Activated CD4-positive, alpha-beta T cell treated with anti-CD3 and anti-CD28 coated beads, Interleukin-2, Interleukin-4, amounts not matched to agents 100 ng/mL and 50 ng/mL, durations not matched to agents 16 hours and 8 hours (primary cell): ENCODE data around the gene CAPG.

Experiments
- DNase-seq: peaks from one replicate; pipeline ENCODE4 v3.0.0-alpha.2; 2020; ENCODE audit warnings: low spot score

Gene CAPG

DNA sequence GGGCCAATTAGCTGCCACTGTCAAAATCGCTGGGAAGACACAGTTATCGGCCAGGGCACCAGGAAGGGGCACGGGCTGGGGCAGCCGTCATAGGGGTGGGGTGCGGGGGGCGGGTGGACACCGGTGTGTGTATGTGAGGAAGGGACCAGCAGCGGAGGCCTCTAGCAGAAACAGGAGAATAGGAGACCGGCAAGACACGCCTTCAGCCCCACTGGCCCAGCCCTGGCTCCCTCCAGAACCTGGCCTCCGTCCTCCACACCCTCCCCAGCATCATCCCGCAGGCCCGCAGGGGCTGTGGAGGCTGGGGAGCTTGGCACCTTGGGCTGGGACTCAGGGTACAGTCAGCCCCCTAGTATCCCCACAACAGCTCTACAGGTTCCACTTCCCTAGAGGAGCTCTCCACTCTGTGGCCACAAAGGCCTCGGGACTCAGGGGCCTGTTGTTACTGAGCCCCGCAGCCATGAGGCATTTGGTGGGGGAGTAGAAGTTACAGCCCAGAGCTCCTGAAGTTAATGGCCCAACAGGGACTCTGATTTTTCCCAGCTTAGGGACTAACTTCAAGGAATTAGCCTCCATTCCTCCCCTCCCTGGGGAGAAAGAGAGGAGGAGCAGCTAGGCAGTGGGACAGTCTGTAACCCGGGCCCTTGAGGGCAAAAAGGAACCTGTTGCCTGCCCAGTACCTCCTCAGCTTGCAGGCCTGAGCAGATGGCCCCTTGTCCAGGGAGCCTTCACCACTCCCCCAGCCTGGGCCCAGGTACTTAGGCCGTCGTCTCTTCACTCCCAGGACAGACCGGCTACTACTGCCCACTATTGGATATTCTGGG is 28.2 kb upstream of the CAPG start:
- DNase-seq: no peak

DNA sequence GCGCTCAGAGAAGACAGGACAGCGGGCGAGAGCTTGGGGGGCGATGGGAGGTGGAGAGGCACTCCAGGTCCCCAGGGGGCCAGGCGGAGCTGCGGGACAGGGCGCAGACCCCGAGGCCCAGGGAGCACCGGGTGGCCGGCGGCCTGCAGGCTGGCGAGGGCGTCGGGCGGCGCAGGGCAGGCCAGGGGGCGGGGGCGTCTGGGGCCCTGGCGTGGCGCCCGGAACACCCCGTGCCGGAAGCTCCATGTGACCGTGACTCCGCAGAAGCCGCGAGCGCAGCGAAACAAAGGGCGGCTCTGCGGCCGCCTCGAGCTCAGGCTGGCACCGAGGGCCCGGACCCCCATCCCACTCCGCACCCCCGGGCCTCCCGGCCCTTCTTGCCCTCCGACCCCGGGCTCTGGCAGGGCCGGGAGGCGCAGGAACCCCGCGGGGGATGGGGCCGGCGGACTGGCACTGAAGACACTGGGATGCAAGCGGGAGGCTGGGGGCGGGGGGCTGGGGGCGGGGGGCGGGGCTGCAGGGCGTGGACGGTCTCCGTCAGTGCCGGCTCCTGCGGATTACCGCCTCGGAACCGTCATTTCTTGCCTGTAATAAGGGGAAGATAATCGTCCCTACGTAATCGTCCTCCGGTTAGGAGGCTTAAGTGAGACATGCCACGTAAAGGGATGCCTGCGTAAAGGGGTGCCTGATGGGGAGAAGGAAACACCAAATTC is 27.5 kb upstream of the CAPG start:
- peak; percentile 82 for DNase-seq

GRCh38 chr2:85436836-85437487 is 26.8 kb upstream of the CAPG start:
- DNase-seq: no peak

- DNase-seq: no peak
Measured at GRCh38 chr2:85435981-85436835, 26.0 kb upstream of the CAPG start.

- DNase-seq: no peak
Measured at GRCh38 chr2:85435220-85435958, 25.2 kb upstream of the CAPG start.

DNA sequence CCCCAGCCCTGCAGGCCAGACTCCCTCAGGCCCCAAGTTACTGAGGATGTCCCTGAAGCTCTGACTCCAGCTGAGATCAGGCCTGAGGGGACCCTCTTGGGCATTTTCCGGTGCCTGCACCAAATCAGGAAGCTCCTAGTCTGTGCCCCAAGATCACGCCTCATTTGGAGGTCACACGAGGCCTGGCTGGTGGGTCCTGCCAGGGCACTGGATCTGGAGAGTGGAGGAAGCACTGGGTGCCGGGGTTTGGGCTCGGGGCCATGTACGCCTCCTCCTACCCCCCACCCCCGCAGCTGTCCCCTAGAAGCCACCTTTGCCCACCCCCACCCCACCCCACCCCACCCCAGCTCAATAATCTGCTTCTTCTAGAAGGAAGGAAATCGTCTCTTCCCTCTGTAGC is 24.5 kb upstream of the CAPG start:
- DNase-seq: no peak

DNA sequence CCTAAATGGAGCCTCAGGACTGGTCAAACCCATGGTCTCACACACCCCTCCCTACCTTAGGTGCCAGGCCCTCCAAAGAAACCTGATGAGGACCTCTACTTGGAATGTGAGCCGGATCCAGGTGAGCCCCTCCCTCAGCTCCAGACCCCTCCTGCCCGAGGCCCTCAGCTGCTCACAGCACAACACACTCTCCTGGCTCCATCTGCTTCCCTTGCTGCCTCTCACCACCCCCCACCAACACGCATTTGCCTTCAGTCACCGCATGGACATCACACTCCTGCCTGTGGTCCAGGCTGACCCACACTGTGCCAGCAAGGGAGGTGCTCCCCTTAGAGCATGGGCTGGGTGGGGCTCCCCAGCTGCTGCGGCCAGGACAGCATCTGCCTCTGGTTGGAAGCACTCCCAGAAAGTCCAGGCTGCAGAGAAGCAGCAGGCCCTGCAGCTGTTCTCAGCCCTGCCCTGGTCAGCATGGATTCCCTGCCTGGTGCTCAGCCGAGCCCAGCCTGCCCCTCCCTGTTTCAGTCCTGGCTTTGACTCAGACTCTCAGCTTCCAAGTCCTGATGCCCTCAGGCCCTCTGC is 23.4 kb upstream of the CAPG start:
- DNase-seq: no peak

DNA sequence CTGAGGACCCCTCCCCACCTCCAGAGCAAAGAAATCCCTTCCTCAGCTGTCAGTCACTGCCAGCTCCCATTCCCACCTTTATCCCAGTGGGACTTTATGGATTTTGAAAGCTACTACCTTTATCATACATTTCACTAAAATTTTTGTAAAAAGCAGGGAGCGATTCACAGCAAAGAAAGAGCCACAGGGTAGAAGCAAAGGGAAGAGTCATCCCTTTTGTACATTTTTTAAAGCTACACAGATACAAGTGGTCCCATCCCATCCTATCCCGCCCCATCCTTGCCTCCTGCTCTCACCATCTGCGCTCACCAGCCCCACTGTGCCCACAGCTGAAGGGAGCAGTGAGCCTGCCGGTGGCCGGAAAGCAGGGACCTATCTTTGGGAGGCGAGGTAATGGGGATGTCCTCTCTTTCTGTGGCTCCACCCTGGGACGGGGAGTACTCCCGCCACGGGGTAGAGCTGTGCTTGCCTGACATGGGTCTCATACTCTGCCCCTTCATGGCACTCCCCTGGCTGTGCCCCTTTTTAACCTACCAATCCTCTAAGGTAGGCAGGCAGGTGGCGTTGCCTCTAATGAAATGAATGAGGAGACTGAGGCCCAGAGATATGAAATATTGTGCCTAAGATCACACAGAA is 21.5 kb upstream of the CAPG start:
- no peak for DNase-seq

DNA sequence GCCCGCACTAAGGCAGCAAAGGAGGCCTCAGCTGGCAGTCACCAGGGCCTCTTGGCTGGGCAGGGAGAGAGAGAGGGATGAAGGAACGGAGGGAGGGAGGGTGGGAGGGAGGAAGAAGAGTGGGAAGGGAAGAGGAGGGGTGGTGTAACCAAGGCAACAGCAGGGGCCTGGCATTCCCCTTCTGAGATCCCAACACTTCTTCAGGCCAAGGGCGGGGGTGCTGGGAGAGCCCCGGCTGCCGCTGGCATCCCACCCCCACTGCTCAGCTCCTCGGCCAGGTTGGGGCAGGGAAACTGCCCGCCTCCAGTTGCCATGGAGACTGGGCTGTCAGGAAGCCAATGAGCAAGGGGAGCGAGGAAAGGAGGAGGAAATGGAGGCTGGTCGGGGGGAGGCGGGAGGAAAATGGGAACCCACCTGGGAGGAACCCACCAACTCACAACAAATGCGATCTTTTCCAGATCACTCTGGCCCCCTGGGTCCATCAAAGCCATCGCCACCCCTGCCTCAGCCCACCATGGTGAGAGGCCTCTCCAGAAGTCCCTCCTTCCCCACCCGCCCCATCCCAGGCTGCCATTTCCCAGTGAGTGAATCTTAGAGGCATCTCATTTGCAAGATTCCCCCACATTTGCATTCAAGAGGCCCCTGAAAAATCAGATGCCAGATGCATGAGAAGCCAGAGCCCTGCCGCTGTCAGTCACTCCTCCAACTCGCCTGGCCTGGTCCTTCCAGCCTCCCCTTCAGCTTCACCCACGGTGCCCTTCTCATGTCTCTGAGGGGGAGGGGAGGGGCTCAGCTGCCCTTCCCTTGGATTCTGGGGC is 20.8 kb upstream of the CAPG start:
- DNase-seq: no peak

- DNase-seq: no peak
Measured at GRCh38 chr2:85429924-85430289, 19.7 kb upstream of the CAPG start.

DNA sequence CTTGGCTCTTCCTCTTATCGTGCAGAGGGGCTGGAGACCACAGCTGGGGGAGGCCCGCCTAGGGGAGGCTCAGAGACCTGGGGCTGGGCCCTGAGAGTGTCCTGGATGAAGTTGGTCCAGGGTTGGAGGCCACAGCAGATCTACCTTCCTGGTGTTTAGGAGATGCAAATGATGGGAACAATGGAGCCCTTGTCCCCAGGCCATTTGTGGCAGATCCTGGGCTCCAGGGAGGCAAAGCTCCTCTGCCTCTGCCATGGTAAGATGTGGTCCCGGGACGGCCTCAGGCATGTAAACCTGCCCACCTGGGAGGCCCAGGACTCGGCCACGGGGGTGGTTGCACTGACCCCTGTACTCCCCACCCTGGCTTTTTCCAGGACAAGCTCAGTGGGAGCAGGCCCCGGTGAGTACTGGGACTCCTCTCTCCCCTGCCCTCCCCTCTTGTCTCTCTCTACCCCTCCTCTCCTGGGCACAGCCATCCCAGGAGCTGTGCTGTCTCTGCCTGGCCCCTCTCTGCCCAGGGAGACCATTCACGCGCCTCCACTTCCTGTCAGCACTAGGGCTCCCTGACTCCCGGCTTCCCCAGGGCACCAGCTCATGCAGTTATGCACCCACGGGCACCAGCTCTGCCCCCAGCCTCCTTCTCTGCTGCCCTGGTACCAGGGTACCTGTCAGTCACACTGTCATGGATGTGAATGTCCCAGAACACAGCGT is 19.2 kb upstream of the CAPG start:
- no peak for DNase-seq

GRCh38 chr2:85428343-85428881 is 18.2 kb upstream of the CAPG start:
- no peak for DNase-seq

GRCh38 chr2:85427300-85427835 is 17.2 kb upstream of the CAPG start:
- DNase-seq: no peak

- no peak for DNase-seq
Measured at GRCh38 chr2:85425588-85425987, 15.4 kb upstream of the CAPG start.

DNA sequence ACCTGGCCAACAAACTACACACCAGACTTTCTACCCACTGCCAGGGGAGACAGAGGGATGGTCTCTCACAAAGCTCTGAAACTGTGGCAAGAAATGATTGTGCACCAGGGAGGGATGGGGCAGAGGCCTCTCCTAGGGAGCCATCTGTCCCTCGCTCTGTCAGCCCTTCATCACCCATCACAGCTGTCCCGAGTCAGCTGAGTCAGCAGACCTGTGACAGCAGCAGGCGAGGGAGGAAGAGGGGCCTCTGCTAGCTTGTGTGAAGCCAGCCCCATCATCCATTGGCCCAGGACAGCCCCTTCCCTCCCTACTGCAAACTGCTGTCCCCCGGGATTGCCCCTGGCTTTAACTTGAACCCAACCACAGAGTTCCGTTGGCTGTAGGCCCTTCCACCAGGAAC is 13.4 kb upstream of the CAPG start:
- no peak for DNase-seq

DNA sequence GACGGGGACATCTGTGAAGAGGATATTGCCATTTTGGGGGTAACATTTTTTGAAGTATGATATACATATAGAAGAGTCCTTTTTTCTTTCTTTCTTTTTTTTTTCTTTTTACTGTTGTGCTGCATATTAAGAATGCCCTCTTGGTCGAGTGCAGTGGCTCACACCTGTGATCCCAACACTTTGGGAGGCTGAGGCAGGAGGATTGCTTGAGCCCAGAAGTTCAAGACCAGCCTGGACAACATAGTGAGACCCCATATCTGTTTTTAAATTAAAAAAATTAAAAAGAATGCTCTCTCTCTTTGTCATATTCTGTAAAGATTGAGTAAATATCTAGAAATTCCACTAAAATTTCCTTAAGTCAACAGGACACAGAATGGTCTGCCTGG is 11.9 kb upstream of the CAPG start:
- DNase-seq: no peak

- DNase-seq: no peak
Measured at GRCh38 chr2:85421260-85422071, 11.3 kb upstream of the CAPG start.
